ENCODE results near the gene ANXA9.

GRCh38 chr1:150995460-150995859, 13.4 kb downstream of the ANXA9 start:
- TF ChIP-seq NFIC (IDR thresholded peaks at IDR 0.05) (no peak), REST (IDR thresholded peaks at IDR 0.05; ENCODE audit: low read depth) (no peak), CEBPB (IDR thresholded peaks at IDR 0.05) (no peak), TEAD4 (IDR thresholded peaks at IDR 0.05) (no peak), CREB1 (IDR thresholded peaks at IDR 0.05; ENCODE audit: low read depth) (no peak)
- TF ChIP-seq, protein P1, sequence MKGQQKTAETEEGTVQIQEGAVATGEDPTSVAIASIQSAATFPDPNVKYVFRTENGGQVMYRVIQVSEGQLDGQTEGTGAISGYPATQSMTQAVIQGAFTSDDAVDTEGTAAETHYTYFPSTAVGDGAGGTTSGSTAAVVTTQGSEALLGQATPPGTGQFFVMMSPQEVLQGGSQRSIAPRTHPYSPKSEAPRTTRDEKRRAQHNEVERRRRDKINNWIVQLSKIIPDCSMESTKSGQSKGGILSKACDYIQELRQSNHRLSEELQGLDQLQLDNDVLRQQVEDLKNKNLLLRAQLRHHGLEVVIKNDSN (IDR thresholded peaks at IDR 0.05), result no peak
